GM12878 (cell line): ENCODE measurements around the gene SPHK2. TPM values are rescaled to one million over a fixed set of nuclear protein-coding genes. Genes with fewer than 3 reads are reported as not detected.

Experiments
- ATAC-seq: fragments of 200-7000 bp; cut with Tn5 transposase; 3 replicates; pipeline ENCODE4 v1.9.1; 2020; ENCODE audit warnings: mild to moderate bottlenecking, moderate library complexity
- BruUV-seq: library from RNA; stranded (reverse); fragments of 400-500 nt; replicated peaks from 2 replicates; lab custom pipeline; 2021; lab: Mats Ljungman, UMichigan
- CTCF ChIA-PET: fragments of 300-600 bp; sonication (Branson Sonifier 250); formaldehyde crosslinking; extraction: SDS; loops from one replicate; lab custom pipeline; 2021; ENCODE audit warnings: inconsistent platforms; lab: Yijun Ruan, JAX
- POLR2A ChIA-PET: fragments of 350-600 bp; formaldehyde crosslinking; extraction: SDS; loops from one replicate; lab custom pipeline; 2021; ENCODE audit warnings: inconsistent platforms; lab: Charles Lee
- RAD21 ChIA-PET: fragments of 300-600 bp; sonication (Branson Sonifier 250); formaldehyde crosslinking; loops from one replicate; lab custom pipeline; 2023; ENCODE audit warnings: antibody characterized with exemption; ENCODE audit not compliant: unreplicated experiment; lab: Charles Lee
- SMC1A ChIA-PET: fragments of 300-600 bp; sonication (Branson Sonifier 250); formaldehyde crosslinking; loops from one replicate; lab custom pipeline; 2023; ENCODE audit not compliant: unreplicated experiment, uncharacterized antibody; lab: Charles Lee
- DNase-seq: peaks from one replicate; pipeline ENCODE4 v3.0.0-alpha.2; 2011; ENCODE audit warnings: low read depth, low spot score
- FAIRE-seq: peaks from 3 replicates; lab custom pipeline; 2011; peaks lifted over from hg19 to GRCh38; lab: Jason Lieb, UNC
- H2AFZ ChIP-seq: 2 replicates; pipeline ENCODE4 v1.6.0; 2011; ENCODE audit warnings: low read depth, low read length, control low read depth; ENCODE audit not compliant: control insufficient read depth
- H3K27ac ChIP-seq: 2 replicates; pipeline ENCODE4 v1.5.1; 2011; ENCODE audit warnings: control low read depth; ENCODE audit not compliant: control insufficient read depth, insufficient read depth
- H3K27me3 ChIP-seq, 2 experiments: replicated peaks in 1 of 2; 2 replicates each; pipeline versions ENCODE4 v1.6.0 to v1.6.1; 2011; ENCODE audit warnings: low read length in 1 of 2; ENCODE audit not compliant: control insufficient read depth in 2 of 2, insufficient read depth in 2 of 2
- H3K36me3 ChIP-seq, 2 experiments: 2 replicates each; pipeline ENCODE4 v1.5.1; 2011; ENCODE audit warnings: low read length in 1 of 2; ENCODE audit not compliant: control insufficient read depth in 2 of 2, insufficient read depth in 2 of 2
- H3K4me1 ChIP-seq: 2 replicates; pipeline ENCODE4 v1.6.1; 2011; ENCODE audit warnings: mild to moderate bottlenecking, low read length, moderate library complexity, mixed read lengths; ENCODE audit not compliant: control insufficient read depth, insufficient read depth
- H3K4me2 ChIP-seq: 2 replicates; pipeline ENCODE4 v1.6.0; 2011; ENCODE audit warnings: control low read depth; ENCODE audit not compliant: control insufficient read depth, insufficient read depth
- H3K4me3 ChIP-seq: fragments of 200-600 bp; sonication (generic); 2 replicates; pipeline ENCODE4 v1.5.1; 2016
- H3K79me2 ChIP-seq: 2 replicates; pipeline ENCODE4 v1.6.0; 2011; ENCODE audit warnings: low read length; ENCODE audit not compliant: control insufficient read depth, insufficient read depth
- H3K9ac ChIP-seq: 2 replicates; pipeline ENCODE4 v1.8.0; 2011; ENCODE audit warnings: low read length, control low read depth, mixed read lengths; ENCODE audit not compliant: control insufficient read depth, insufficient read depth
- H3K9me3 ChIP-seq: replicated peaks from 3 replicates; pipeline ENCODE4 v1.5.1; 2011; ENCODE audit warnings: mild to moderate bottlenecking, low read length; ENCODE audit not compliant: control insufficient read depth, insufficient read depth
- H4K20me1 ChIP-seq: 2 replicates; pipeline ENCODE4 v1.6.0; 2011; ENCODE audit not compliant: control insufficient read depth, insufficient read depth
- RELA ChIP-seq: fragments of 450-650 bp; IDR thresholded peaks from 2 replicates; pipeline ENCODE4 v1.8.0; 2014; ENCODE audit warnings: borderline replicate concordance; ENCODE audit not compliant: partially characterized antibody
- SUPT20H ChIP-seq: IDR thresholded peaks from 2 replicates; pipeline ENCODE4 v1.6.1; 2011; ENCODE audit warnings: low read depth, mild to moderate bottlenecking, low read length, moderate library complexity, borderline replicate concordance; ENCODE audit not compliant: control insufficient read depth
- WGBS: methylation state at CpG from one replicate; pipeline ENCODE4 v1.1.6; 2016; ENCODE audit warnings: low lambda C conversion rate; ENCODE audit not compliant: insufficient replicate concordance, insufficient coverage; ENCODE audit errors: missing lambda C conversion rate; 5-methylcytosine and 5-hydroxymethylcytosine counted together
- in situ Hi-C: fragments of 300-500 bp; cut with MboI; formaldehyde crosslinking; loops from 9 replicates; pipeline ENCODE4 v1.14.3; 2018; ENCODE audit warnings: mixed read lengths
- intact Hi-C: fragments of 100-400 bp; cut with micrococcal nuclease; formaldehyde crosslinking; loops from one replicate; pipeline ENCODE4 v1.14.2; 2022; ENCODE audit not compliant: unreplicated experiment
- polyA plus RNA-seq, 11 experiments: library from polyadenylated mRNA; depleted of rRNA in 4 of 11; unstranded in 6 of 11; stranded (reverse) in 5 of 11; fragments of >200 nt; fragmentation: Nextera tagmentation in 4 of 11; fragmentation: Illumina TruSeq in 1 of 11; extraction: Ambion mirVana in 4 of 11; extraction: Trizol in 1 of 11; gene quantifications; 1 replicate in 1 of 11; 2 replicates in 10 of 11; pipeline versions ENCODE4 v1.2.1 to v1.2.3, GENCODE V29; 2011 to 2016; ENCODE audit warnings: inconsistent platforms in 2 of 11, missing spikeins in 2 of 11, low read depth in 1 of 11
- total RNA-seq, 4 experiments: library from RNA; depleted of rRNA in 3 of 4; stranded (reverse); fragments of >200 nt in 3 of 4; fragmentation: Illumina TruSeq in 1 of 4; extraction: Trizol in 1 of 4; gene quantifications; 2 replicates each; pipeline versions ENCODE4 v1.2.1 to v1.2.3, GENCODE V29; 2013 to 2021
- TF ChIP-seq, protein P1 (sequence below): fragments of 450-650 bp; conservative IDR thresholded peaks from 2 replicates; pipeline ENCODE4 v1.6.1; 2017; ENCODE audit warnings: mild to moderate bottlenecking, moderate library complexity

The SPHK2 gene
- total and polyA plus RNA-seq, 10 of the 15 experiments (the other 5 are each of a cell fraction or from before 2014, with no cell fraction given): 0.37 to 40.5 (median 11.2) TPM

DNA sequence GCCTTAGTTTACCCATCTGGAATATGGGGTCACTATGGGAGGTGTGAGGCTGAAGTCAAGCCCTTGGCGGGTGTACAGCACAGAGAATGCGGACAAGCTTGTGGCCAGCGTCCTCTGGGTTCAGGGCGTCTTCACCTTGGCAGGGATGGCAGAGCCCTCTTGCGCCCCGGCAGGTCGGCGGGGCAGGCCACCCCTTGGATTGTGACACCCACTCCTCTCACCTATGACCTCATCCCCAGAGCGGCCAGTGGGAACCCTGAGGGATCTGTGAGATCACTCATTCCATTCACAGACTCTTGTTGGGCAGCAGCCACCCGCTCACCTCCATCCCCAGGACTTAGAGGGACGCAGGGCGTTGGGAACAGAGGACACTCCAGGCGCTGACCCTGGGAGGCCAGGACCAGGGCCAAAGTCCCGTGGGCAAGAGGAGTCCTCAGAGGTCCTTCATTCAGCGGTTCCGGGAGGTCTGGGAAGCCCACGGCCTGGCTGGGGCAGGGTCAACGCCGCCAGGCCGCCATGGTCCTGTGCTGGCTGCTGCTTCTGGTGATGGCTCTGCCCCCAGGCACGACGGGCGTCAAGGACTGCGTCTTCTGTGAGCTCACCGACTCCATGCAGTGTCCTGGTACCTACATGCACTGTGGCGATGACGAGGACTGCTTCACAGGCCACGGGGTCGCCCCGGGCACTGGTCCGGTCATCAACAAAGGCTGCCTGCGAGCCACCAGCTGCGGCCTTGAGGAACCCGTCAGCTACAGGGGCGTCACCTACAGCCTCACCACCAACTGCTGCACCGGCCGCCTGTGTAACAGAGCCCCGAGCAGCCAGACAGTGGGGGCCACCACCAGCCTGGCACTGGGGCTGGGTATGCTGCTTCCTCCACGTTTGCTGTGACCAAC is 12.6 kb upstream of the SPHK2 start, which contains the start of gene SPACA4:
SPACA4 (plus strand) TSS at position 280 of the 896 bp plus-strand sequence; CDS start at position 517, 237 bp downstream.
- 75% methylated on average over 39 of the region's 39 CpGs for WGBS
- BruUV-seq: no TSS peak
- DNase-seq (no peak), ATAC-seq (no peak), FAIRE-seq (no peak)
- Histone ChIP-seq H3K4me3 (no peak within 1 kb of the TSS), H3K4me2 (no peak within 1 kb of the TSS), H4K20me1 (no peaks in the 10 kb centered on the region), H3K9me3 (no peaks in the 10 kb centered on the region), H3K79me2 (no peaks in the 10 kb centered on the region), H3K27ac (no peak within 1 kb of the TSS), H3K9ac (no peak within 1 kb of the TSS), H3K36me3 (no peaks in the 10 kb centered on the region), H3K27me3 (no peaks in the 10 kb centered on the region), H3K4me1 (no peaks in the 10 kb centered on the region), H2AFZ (no peak within 1 kb of the TSS)
- in situ Hi-C loops: no loop called here
- intact Hi-C loops: no loop called here
- SMC1A ChIA-PET: no interaction called here
- POLR2A ChIA-PET: no interaction called here
- CTCF ChIA-PET: interaction anchor here (0.5 to 2.7 kb wide), 3 partner anchors 17 to 101 kb away, joined by 3 to 24 read pairs (median 6); no protein-coding TSS in a partner anchor
- no peak for TF ChIP-seq SUPT20H
- TF ChIP-seq RELA: no peak
- TF ChIP-seq, protein P1, sequence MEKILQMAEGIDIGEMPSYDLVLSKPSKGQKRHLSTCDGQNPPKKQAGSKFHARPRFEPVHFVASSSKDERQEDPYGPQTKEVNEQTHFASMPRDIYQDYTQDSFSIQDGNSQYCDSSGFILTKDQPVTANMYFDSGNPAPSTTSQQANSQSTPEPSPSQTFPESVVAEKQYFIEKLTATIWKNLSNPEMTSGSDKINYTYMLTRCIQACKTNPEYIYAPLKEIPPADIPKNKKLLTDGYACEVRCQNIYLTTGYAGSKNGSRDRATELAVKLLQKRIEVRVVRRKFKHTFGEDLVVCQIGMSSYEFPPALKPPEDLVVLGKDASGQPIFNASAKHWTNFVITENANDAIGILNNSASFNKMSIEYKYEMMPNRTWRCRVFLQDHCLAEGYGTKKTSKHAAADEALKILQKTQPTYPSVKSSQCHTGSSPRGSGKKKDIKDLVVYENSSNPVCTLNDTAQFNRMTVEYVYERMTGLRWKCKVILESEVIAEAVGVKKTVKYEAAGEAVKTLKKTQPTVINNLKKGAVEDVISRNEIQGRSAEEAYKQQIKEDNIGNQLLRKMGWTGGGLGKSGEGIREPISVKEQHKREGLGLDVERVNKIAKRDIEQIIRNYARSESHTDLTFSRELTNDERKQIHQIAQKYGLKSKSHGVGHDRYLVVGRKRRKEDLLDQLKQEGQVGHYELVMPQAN: no peak
- RAD21 ChIA-PET: interaction anchor here (1.0 kb wide), 1 partner anchor 22 kb away, joined by 3 read pairs; no protein-coding TSS in a partner anchor
